Fibroblast of pulmonary artery (primary cell): ENCODE measurements around the gene SLC31A1.
"Not testable (repeated sequence)": the region's sequence is repeated elsewhere in the genome, so short reads cannot be mapped to it uniquely, and the experiment has no call there.

ENCODE experiments used
- DNase-seq: peaks from one replicate; pipeline ENCODE4 v3.0.0-alpha.2; 2010; ENCODE audit warnings: low read depth
- H3K4me3 ChIP-seq: replicated peaks from 2 replicates; pipeline ENCODE4 v1.5.1; 2011; ENCODE audit warnings: low read depth, mild to moderate bottlenecking, control low read depth, low read length, moderate library complexity
- CTCF ChIP-seq: IDR thresholded peaks from 2 replicates; pipeline ENCODE4 v1.5.1; 2011; ENCODE audit warnings: mild to moderate bottlenecking, control low read depth, low read length, inconsistent platforms; ENCODE audit errors: missing control alignments

SLC31A1 gene

GRCh38 chr9:113241161-113241560 is 19.8 kb downstream of the SLC31A1 start:
- no peak overlapping the region for H3K4me3 ChIP-seq
- no peak for TF ChIP-seq CTCF
- no peak for DNase-seq

DNA sequence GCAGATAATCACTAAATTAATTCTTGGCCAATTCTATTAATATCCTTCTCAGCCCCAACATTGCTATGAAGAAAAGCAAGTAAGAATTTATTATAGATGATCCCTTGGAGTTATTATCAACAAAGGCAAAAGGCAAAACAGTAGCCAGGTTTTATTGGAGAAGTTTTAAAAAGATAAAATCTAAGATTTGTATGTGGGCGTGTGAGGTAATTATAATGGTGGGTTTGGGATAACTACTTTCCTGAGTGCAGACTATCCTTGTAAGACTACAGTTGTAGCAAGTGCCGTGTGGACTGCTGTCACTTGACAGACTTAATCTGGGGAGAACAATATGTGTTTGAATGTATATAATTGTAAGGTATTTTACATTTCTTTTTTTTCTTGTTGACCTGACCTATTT is 23.2 kb downstream of the SLC31A1 start:
- TF ChIP-seq CTCF = no peak
- no peak for DNase-seq
- H3K4me3 ChIP-seq = no peak overlapping the region

- no peak for TF ChIP-seq CTCF
- H3K4me3 ChIP-seq = no peak overlapping the region
- no peak for DNase-seq
Observed at GRCh38 chr9:113245894-113246293, 24.6 kb downstream of the SLC31A1 start.

- DNase-seq = no peak
- TF ChIP-seq CTCF = no peak
- no peak overlapping the region for H3K4me3 ChIP-seq
Observed at GRCh38 chr9:113246928-113247327, 25.6 kb downstream of the SLC31A1 start.

DNA sequence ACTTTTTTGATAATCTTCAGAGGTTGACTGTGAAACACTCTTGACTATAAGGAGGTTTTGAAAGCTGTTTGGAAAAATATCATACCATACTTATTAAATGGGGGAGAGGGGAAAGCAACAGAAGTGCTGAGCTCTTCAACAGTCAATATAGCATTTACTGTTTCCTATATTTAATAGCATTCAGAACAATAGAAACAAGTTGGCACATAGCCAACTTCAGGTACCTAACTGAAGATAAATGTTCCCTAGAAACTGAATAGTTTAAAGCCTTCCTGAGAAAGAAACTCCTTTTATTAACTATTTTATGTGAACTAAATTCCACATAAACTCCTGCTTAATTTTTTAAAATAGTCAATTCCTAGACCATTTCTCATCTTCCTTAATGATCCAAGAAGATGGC is 26.3 kb downstream of the SLC31A1 start:
- TF ChIP-seq CTCF = no peak
- DNase-seq = no peak
- H3K4me3 ChIP-seq = no peak overlapping the region

- DNase-seq, H3K4me3 ChIP-seq: not testable (repeated sequence)
Observed at GRCh38 chr9:113249661-113250060, 28.3 kb downstream of the SLC31A1 start.

DNA sequence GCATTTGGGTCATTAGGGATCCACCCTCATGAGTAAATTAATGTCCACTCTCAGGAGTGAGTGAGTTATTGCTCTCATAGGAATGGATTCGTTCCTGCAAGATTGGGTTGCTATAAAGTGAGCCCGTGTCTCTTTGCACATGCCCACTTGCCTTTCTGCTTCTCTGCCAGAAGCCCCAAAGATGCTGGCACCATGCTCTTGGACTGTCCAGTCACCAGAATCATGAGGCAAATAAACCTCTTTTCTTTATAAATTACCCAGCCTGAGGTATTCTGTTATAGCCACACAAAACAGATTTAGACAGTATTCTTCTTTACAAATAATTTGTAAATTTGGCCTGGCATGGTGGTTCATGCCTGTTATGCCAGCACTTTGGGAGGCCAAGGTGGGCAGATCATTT is 29.5 kb downstream of the SLC31A1 start:
- no peak for TF ChIP-seq CTCF
- no peak for DNase-seq
- no peak overlapping the region for H3K4me3 ChIP-seq

GRCh38 chr9:113254991-113255390 is 33.6 kb downstream of the SLC31A1 start:
- H3K4me3 ChIP-seq = no peak overlapping the region
- TF ChIP-seq CTCF = no peak
- DNase-seq = no peak
